Activated CD4-positive, alpha-beta T cell treated with anti-CD3 and anti-CD28 coated beads for 36 hours (primary cell): ENCODE data around the gene GABPB1. TPM values are rescaled to one million over a fixed set of nuclear protein-coding genes. Genes with fewer than 3 reads are reported as not detected.

ENCODE experiments used
- ATAC-seq: fragments of 200-7000 bp; cut with Tn5 transposase; one replicate; pipeline ENCODE4 v1.10.0; 2021; ENCODE audit warnings: mild to moderate bottlenecking, moderate library complexity
- CTCF ChIA-PET: fragments of 350-600 bp; sonication (Branson Sonifier 250); formaldehyde crosslinking; loops from one replicate; lab custom pipeline; 2021; ENCODE audit warnings: antibody characterized with exemption; lab: Charles Lee
- POLR2A ChIA-PET: fragments of 350-600 bp; sonication (Branson Sonifier 250); formaldehyde crosslinking; loops from one replicate; lab custom pipeline; 2021; ENCODE audit warnings: antibody characterized with exemption, inconsistent platforms; lab: Charles Lee
- DNase-seq: peaks from one replicate; pipeline ENCODE4 v3.0.0-alpha.2; 2020
- H3K27ac Mint-ChIP-seq: one replicate; pipeline ENCODE4 v1.8.0; 2021; ENCODE audit warnings: mixed read lengths
- H3K27me3 Mint-ChIP-seq: one replicate; pipeline ENCODE4 v1.8.0; 2021; ENCODE audit warnings: mixed read lengths
- H3K36me3 Mint-ChIP-seq: one replicate; pipeline ENCODE4 v1.8.0; 2021; ENCODE audit warnings: low read depth, mixed read lengths
- H3K4me1 Mint-ChIP-seq: one replicate; pipeline ENCODE4 v1.8.0; 2021; ENCODE audit warnings: mixed read lengths
- H3K4me3 Mint-ChIP-seq: one replicate; pipeline ENCODE4 v1.8.0; 2021; ENCODE audit warnings: mild to moderate bottlenecking, moderate library complexity, mixed read lengths
- H3K9me3 Mint-ChIP-seq: one replicate; pipeline ENCODE4 v1.8.0; 2021; ENCODE audit warnings: low read depth, mixed read lengths
- intact Hi-C, 2 experiments: fragments of 100-400 bp; cut with DNase I in 1 of 2; cut with micrococcal nuclease in 1 of 2; formaldehyde crosslinking; loops; one replicate each; pipeline versions ENCODE4 v1.14.2 to v1.15.1; 2022 to 2024; cut with DNase I, micrococcal nuclease
- total RNA-seq, 2 experiments: library from RNA; stranded (reverse); gene quantifications; one replicate each; pipeline ENCODE4 v1.2.3, GENCODE V29; 2021

The GABPB1 gene
- total RNA-seq, 2 experiments from 2014 or later, result 46.3 to 53.4 TPM

DNA sequence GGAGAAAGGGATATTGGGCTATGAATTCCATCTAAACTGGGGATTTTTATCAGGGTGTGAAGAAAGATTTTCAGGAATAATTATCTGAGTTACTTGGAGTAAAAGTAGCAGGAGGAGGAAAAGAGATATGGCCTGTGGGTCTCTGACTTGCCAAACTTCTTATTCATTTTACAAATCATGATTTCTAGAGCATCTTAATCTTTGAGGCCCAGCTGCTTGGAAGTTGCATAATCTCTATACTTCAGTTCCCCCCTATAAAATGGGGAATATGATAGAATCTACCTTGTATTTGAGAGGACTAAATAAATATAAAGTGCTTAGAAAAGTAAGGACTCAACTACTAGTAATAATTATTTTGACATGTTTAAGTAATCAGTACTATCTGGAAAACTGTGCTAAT is 11.0 kb upstream of the GABPB1 start:
- ATAC-seq (no peak), DNase-seq (no peak)
- no peaks in the 10 kb centered on the region for H3K9me3 Mint-ChIP-seq
- H3K4me3 Mint-ChIP-seq, result no peak overlapping the region
- H3K36me3 Mint-ChIP-seq, result peaks cover 26% of the 10 kb centered on the region
- H3K4me1 Mint-ChIP-seq, result peaks cover 11% of the 10 kb centered on the region
- ChIA-PET POLR2A (no interaction called here), CTCF (interaction anchor here (1.2 kb wide), 1 partner anchor 55 kb away, joined by 3 read pairs; no protein-coding TSS in a partner anchor)
- intact Hi-C loops, result no loop called here
- H3K27ac Mint-ChIP-seq, result no peak overlapping the region
- H3K27me3 Mint-ChIP-seq, result no peaks in the 10 kb centered on the region

GRCh38 chr15:50365570-50365969 is 10.6 kb upstream of the GABPB1 start:
- ChIA-PET CTCF (interaction anchor here (0.7 to 1.2 kb wide), 2 partner anchors 55 to 253 kb away, joined by 3 to 4 read pairs; no protein-coding TSS in a partner anchor), POLR2A (no interaction called here)
- no peak for ATAC-seq
- H3K4me3 Mint-ChIP-seq, result no peak overlapping the region
- H3K27me3 Mint-ChIP-seq, result no peaks in the 10 kb centered on the region
- H3K9me3 Mint-ChIP-seq, result no peaks in the 10 kb centered on the region
- H3K4me1 Mint-ChIP-seq, result peaks cover 14% of the 10 kb centered on the region
- no peak for DNase-seq
- intact Hi-C loops, result no loop called here
- no peak overlapping the region for H3K27ac Mint-ChIP-seq
- peaks cover 29% of the 10 kb centered on the region for H3K36me3 Mint-ChIP-seq

GRCh38 chr15:50363612-50364011 is 8.6 kb upstream of the GABPB1 start:
- Mint-ChIP-seq H3K36me3 (peaks cover 46% of the 10 kb centered on the region), H3K4me3 (no peak overlapping the region), H3K9me3 (no peaks in the 10 kb centered on the region), H3K27ac (no peak overlapping the region), H3K4me1 (peaks cover 20% of the 10 kb centered on the region), H3K27me3 (no peaks in the 10 kb centered on the region)
- ATAC-seq (no peak), DNase-seq (no peak)
- intact Hi-C loops, result no loop called here
- CTCF ChIA-PET, result interaction anchor here (1.4 kb wide), 1 partner anchor 59 kb away, joined by 3 read pairs; no protein-coding TSS in a partner anchor
- POLR2A ChIA-PET, result no interaction called here

- no peak overlapping the region for H3K27ac Mint-ChIP-seq
- peaks cover 29% of the 10 kb centered on the region for H3K4me1 Mint-ChIP-seq
- intact Hi-C loops, result no loop called here
- no peak overlapping the region for H3K4me3 Mint-ChIP-seq
- ChIA-PET POLR2A (no interaction called here), CTCF (interaction anchor here (0.9 to 1.8 kb wide), 2 partner anchors 13 to 46 kb away, joined by 4 to 5 read pairs; no protein-coding TSS in a partner anchor)
- no peaks in the 10 kb centered on the region for H3K9me3 Mint-ChIP-seq
- no peak for DNase-seq
- no peak for ATAC-seq
- H3K27me3 Mint-ChIP-seq, result no peaks in the 10 kb centered on the region
- H3K36me3 Mint-ChIP-seq, result peaks cover 58% of the 10 kb centered on the region
These were observed 6.8 kb upstream of the GABPB1 start for GRCh38 chr15:50361756-50362155.

- peaks cover 67% of the 10 kb centered on the region for H3K36me3 Mint-ChIP-seq
- H3K9me3 Mint-ChIP-seq, result no peaks in the 10 kb centered on the region
- peak; percentile 16 for ATAC-seq
- no peak overlapping the region for H3K4me3 Mint-ChIP-seq
- DNase-seq, result peak; percentile 52
- H3K27ac Mint-ChIP-seq, result no peak overlapping the region
- H3K4me1 Mint-ChIP-seq, result peaks cover 34% of the 10 kb centered on the region
- POLR2A ChIA-PET, result interaction anchor here (0.6 to 1.6 kb wide), 3 partner anchors 65 to 455 kb away, joined by 3 to 4 read pairs (median 3); no protein-coding TSS in a partner anchor
- no peaks in the 10 kb centered on the region for H3K27me3 Mint-ChIP-seq
- CTCF ChIA-PET, result interaction anchor here (0.7 to 1.7 kb wide), 4 partner anchors 12 to 268 kb away, joined by 3 read pairs; no protein-coding TSS in a partner anchor
- intact Hi-C loops, result loop anchor here (5.0 to 10.0 kb wide), 6 partner anchors 126 to 1658 kb away; partner anchors contain the start of genes EID1 (in 1 of the 2), LYSMD2 (in 1 of the 2), MAPK6 (in 1 of the 2) and SECISBP2L (in 1 of the 2)
These were observed 3.8 kb upstream of the GABPB1 start for GRCh38 chr15:50358845-50359244.

- CTCF ChIA-PET, result interaction anchor here (0.6 to 1.4 kb wide), 7 partner anchors 18 to 1394 kb away, joined by 3 to 5 read pairs (median 3); partner anchors contain the start of gene USP8
- Mint-ChIP-seq H3K9me3 (no peaks in the 10 kb centered on the region), H3K4me1 (peaks cover 37% of the 10 kb centered on the region), H3K36me3 (peaks cover 71% of the 10 kb centered on the region), H3K4me3 (peak overlapping the region; percentile 99), H3K27me3 (no peaks in the 10 kb centered on the region), H3K27ac (peak overlapping the region; percentile 100)
- DNase-seq (no peak), ATAC-seq (no peak)
- intact Hi-C loops, result loop anchor here (1.0 to 10.0 kb wide), 15 partner anchors 22 to 1661 kb away; partner anchors contain the start of genes TRPM7 (in 2 of the 2), AP4E1 (in 1 of the 2), EID1 (in 1 of the 2) and LYSMD2 (in 1 of the 2)
- POLR2A ChIA-PET, result interaction anchor here (0.5 to 1.5 kb wide), 8 partner anchors 9 to 549 kb away, joined by 3 to 11 read pairs (median 4); partner anchors contain the start of genes SLC27A2 and USP8
These were observed 982 bp upstream of the GABPB1 start for GRCh38 chr15:50355980-50356379.

DNA sequence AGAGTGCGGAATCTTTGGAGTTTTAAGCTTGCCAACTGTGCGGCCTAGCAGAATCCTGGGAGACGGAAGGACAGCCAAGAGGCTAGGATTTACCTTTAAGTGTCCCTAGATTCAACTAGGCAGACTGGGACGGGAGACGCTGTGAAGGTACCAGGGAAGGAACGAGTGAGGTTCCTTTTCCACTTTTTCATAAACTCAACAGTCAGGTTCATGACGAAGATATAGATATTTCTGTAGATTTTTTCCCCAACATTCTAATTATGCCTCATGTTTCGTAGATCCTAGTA is 564 bp upstream of the GABPB1 start:
- DNase-seq (no peak), ATAC-seq (no peak)
- Mint-ChIP-seq H3K9me3 (no peaks in the 10 kb centered on the region), H3K27ac (peak overlapping the region; percentile 100), H3K4me1 (peaks cover 38% of the 10 kb centered on the region), H3K4me3 (peak overlapping the region; percentile 99), H3K27me3 (no peaks in the 10 kb centered on the region), H3K36me3 (peaks cover 71% of the 10 kb centered on the region)
- ChIA-PET POLR2A (interaction anchor here (0.5 to 1.5 kb wide), 9 partner anchors 9 to 1200 kb away, joined by 3 to 11 read pairs (median 4); partner anchors contain the start of genes COPS2, SLC27A2 and USP8), CTCF (interaction anchor here (0.7 to 1.2 kb wide), 3 partner anchors 69 to 1394 kb away, joined by 3 to 4 read pairs (median 3); partner anchors contain the start of gene USP8)
- intact Hi-C loops, result loop anchor here (1.0 to 10.0 kb wide), 15 partner anchors 23 to 1662 kb away; partner anchors contain the start of genes TRPM7 (in 2 of the 2), AP4E1 (in 1 of the 2), EID1 (in 1 of the 2) and LYSMD2 (in 1 of the 2)

DNA sequence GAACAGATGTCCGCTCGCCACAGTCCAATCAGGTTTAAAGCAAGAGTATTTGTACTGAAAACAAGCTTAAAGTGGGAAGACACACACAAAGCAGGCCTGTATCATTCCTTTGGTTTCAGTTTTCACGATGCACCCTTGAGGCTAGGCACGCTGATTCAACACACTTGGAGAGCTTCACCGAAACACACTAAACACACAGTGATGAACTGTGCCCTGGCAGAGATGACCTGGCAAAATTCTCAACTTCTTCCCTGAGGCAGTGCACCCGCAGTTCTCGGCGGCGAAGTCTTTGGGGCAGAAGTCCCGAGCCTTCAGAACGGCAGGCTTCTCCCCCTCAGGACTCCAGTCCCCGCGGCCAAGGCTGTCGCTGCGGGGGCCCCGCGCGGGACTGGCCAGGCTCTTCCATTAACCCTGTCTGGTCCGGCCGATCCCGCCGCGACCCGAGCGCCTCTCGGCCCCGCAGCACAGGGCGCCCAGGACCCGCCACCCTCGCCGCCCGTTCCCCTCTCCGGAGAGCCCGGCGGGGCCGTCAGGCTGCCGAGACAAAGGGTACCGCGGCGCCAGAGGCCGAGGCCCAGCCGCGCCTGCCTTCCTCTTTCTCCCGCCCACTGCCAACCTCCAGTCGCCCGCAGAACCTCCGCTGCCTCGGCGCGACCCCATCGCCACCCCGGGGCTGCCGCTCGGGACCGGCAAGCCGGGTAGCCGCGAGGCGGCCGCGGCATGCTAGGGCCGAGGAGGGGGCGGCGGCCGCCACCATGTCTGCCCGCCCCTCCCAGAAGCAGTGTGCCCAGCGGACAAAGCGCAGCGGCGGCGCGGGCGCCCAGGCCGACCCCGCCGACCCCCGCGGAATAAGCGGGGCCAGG is 792 bp downstream of the GABPB1 start:
- peak; percentile 76 for DNase-seq
- Mint-ChIP-seq H3K27me3 (no peaks in the 10 kb centered on the region), H3K4me1 (peaks cover 50% of the 10 kb centered on the region), H3K27ac (peak overlapping the region; percentile 100), H3K9me3 (no peaks in the 10 kb centered on the region), H3K36me3 (peaks cover 61% of the 10 kb centered on the region), H3K4me3 (peak overlapping the region; percentile 99)
- POLR2A ChIA-PET, result interaction anchor here (0.6 to 2.3 kb wide), 19 partner anchors 13 to 1476 kb away, joined by 3 to 19 read pairs (median 4); partner anchors contain the start of genes EID1, GALK2 and USP8
- peak; percentile 63 for ATAC-seq
- CTCF ChIA-PET, result interaction anchor here (0.7 to 1.3 kb wide), 2 partner anchors 70 to 93 kb away, joined by 3 to 4 read pairs; partner anchors contain the start of gene USP8
- intact Hi-C loops, result loop anchor here (1.0 to 10.0 kb wide), 17 partner anchors 24 to 1479 kb away; partner anchors contain the start of genes COPS2 (in 2 of the 2), SLC27A2 (in 2 of the 2), EID1 (in 1 of the 2) and LYSMD2 (in 1 of the 2)

DNA sequence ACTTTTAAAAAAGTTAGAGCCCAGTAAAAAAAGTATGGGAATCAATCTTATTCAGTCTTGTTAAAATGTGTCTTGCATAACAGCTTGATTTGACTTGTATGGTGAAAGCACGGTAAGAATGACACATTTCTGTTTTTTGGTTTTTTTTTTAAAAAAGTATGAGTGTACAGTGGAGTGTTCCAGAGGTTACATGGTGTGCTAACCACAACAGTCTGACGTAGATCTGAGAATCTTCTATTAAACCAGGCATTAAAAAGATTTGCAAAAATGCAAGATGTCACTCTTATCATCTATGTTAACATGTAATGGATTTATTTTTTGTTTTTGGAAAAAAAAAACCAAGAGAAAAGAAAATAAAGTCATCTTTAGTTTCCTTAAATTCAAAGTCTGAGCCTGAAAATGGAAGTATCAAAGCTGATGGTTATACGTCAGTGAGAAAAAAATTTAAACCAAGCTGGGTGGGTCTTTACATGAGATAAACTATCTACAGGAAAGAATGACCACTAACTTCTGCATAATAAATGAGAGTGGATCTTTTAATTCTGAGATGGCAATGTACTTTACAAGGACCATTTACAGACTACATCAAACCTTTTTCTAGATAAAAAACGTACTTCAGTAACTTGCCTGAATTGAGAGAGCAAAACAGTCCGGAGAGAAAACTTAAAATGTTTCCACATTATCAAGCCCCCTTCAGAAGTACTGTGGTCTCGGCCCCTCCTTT is 1.6 kb downstream of the GABPB1 start:
- peaks cover 55% of the 10 kb centered on the region for H3K36me3 Mint-ChIP-seq
- DNase-seq (peak; percentile 26), ATAC-seq (peak; percentile 50)
- intact Hi-C loops, result loop anchor here (1.0 to 10.0 kb wide), 14 partner anchors 25 to 1479 kb away; partner anchors contain the start of genes COPS2 (in 2 of the 2), SLC27A2 (in 2 of the 2), EID1 (in 1 of the 2) and LYSMD2 (in 1 of the 2)
- no peaks in the 10 kb centered on the region for H3K27me3 Mint-ChIP-seq
- peaks cover 47% of the 10 kb centered on the region for H3K4me1 Mint-ChIP-seq
- H3K4me3 Mint-ChIP-seq, result peak overlapping the region; percentile 99
- H3K9me3 Mint-ChIP-seq, result no peaks in the 10 kb centered on the region
- H3K27ac Mint-ChIP-seq, result peak overlapping the region; percentile 99
- ChIA-PET CTCF (interaction anchor here (0.7 to 1.3 kb wide), 2 partner anchors 71 to 92 kb away, joined by 3 to 4 read pairs; partner anchors contain the start of gene USP8), POLR2A (interaction anchor here (0.6 to 2.3 kb wide), 18 partner anchors 11 to 1475 kb away, joined by 3 to 19 read pairs (median 4); partner anchors contain the start of genes EID1, GALK2, SLC27A2 and USP8)

DNA sequence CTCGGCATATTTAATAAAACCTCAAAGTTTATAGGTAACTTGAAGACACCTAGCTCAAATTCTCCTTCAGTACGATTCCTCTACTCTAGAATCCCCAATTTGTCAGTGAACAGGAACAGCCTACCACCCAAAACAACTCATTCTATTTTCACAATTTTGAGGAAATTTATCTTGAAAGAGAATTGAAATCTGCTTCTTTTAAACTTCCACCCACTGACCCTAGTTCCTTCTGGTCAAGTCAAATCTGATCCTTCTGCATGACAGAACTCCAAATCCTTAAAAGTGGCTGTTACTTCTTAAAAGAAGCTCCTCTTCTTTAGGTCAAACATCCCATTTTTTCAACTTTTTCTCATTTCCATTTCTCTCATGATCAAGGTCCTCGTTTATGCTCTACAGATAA is 4.4 kb downstream of the GABPB1 start:
- peaks cover 43% of the 10 kb centered on the region for H3K4me1 Mint-ChIP-seq
- intact Hi-C loops, result loop anchor here (5.0 to 10.0 kb wide), 5 partner anchors 134 to 1476 kb away; partner anchors contain the start of genes EID1 (in 1 of the 2), LYSMD2 (in 1 of the 2) and SLC27A2 (in 1 of the 2)
- CTCF ChIA-PET, result interaction anchor here (0.6 to 1.6 kb wide), 5 partner anchors 10 to 213 kb away, joined by 3 to 7 read pairs (median 4); no protein-coding TSS in a partner anchor
- DNase-seq (no peak), ATAC-seq (no peak)
- H3K9me3 Mint-ChIP-seq, result no peaks in the 10 kb centered on the region
- H3K36me3 Mint-ChIP-seq, result peaks cover 44% of the 10 kb centered on the region
- H3K27me3 Mint-ChIP-seq, result no peaks in the 10 kb centered on the region
- H3K4me3 Mint-ChIP-seq, result peak overlapping the region; percentile 99
- POLR2A ChIA-PET, result interaction anchor here (0.5 to 0.8 kb wide), 3 partner anchors 17 to 1181 kb away, joined by 3 to 6 read pairs (median 3); partner anchors contain the start of gene GALK2
- peak overlapping the region; percentile 78 for H3K27ac Mint-ChIP-seq
